CD14-positive monocyte (primary cell): ENCODE data around the gene ARMC8. TPM values are rescaled to one million over a fixed set of nuclear protein-coding genes. Genes with fewer than 3 reads are reported as not detected.
A peak's percentile ranks its signal among the peaks of the same experiment; 100 is the strongest.

Source experiments
- DNase-seq, 3 donors: peaks; one replicate each; pipeline ENCODE4 v3.0.0-alpha.2; 2011 to 2022
- H2AFZ ChIP-seq: 2 replicates; pipeline ENCODE4 v1.6.0; 2012; ENCODE audit warnings: mild to moderate bottlenecking, low read depth, low read length, inconsistent platforms; ENCODE audit not compliant: insufficient read depth, poor library complexity, severe bottlenecking
- H3K27ac ChIP-seq, 2 donors: 1 replicate in 1 of 2; 2 replicates in 1 of 2; pipeline ENCODE4 v1.5.1; 2012 to 2013; ENCODE audit warnings: low read length in 2 of 2, control low read depth in 1 of 2, inconsistent platforms in 1 of 2, low read depth in 1 of 2, mild to moderate bottlenecking in 1 of 2
- H3K27me3 ChIP-seq, 2 donors: one replicate each; pipeline versions ENCODE4 v1.6.0 to v1.6.1; 2011 to 2013; ENCODE audit warnings: low read length in 2 of 2; ENCODE audit not compliant: control insufficient read depth in 2 of 2, insufficient read depth in 2 of 2
- H3K36me3 ChIP-seq, 2 donors: replicated peaks in 1 of 2; 1 replicate in 1 of 2; 2 replicates in 1 of 2; pipeline versions ENCODE4 v1.5.1 to v1.6.1; 2012 to 2013; ENCODE audit warnings: low read length in 2 of 2, control low read depth in 1 of 2, inconsistent platforms in 1 of 2, mild to moderate bottlenecking in 1 of 2; ENCODE audit not compliant: insufficient read depth in 2 of 2, control insufficient read depth in 1 of 2
- H3K4me1 ChIP-seq, 2 donors: 1 replicate in 1 of 2; 2 replicates in 1 of 2; pipeline versions ENCODE4 v1.5.1 to v1.6.1; 2012 to 2013; ENCODE audit warnings: low read length in 2 of 2, control low read depth in 1 of 2, inconsistent platforms in 1 of 2, mild to moderate bottlenecking in 1 of 2, moderate library complexity in 1 of 2; ENCODE audit not compliant: insufficient read depth in 2 of 2, control insufficient read depth in 1 of 2
- H3K4me2 ChIP-seq: replicated peaks from 2 replicates; pipeline ENCODE3; 2012; ENCODE audit warnings: low read length, moderate library complexity, mild to moderate bottlenecking; ENCODE audit not compliant: poor library complexity, severe bottlenecking; ENCODE audit errors: extremely low read depth
- H3K4me3 ChIP-seq, 3 experiments: fragments of 200-600 bp in 1 of 3; sonication (generic) in 1 of 3; replicated peaks in 1 of 3; 1 replicate in 2 of 3; 2 replicates in 1 of 3; pipeline ENCODE4 v1.5.1; 2011 to 2013; ENCODE audit warnings: low read length in 3 of 3, mild to moderate bottlenecking in 3 of 3, control low read depth in 2 of 3, low read depth in 2 of 3, inconsistent platforms in 1 of 3, moderate library complexity in 1 of 3
- H3K79me2 ChIP-seq: 2 replicates; pipeline ENCODE4 v1.6.0; 2012; ENCODE audit warnings: mild to moderate bottlenecking, control low read depth, inconsistent platforms, low read length, moderate library complexity; ENCODE audit not compliant: insufficient read depth
- H3K9ac ChIP-seq: 2 replicates; pipeline ENCODE4 v1.6.0; 2017; ENCODE audit warnings: low read length, mild to moderate bottlenecking; ENCODE audit not compliant: insufficient read depth, poor library complexity, severe bottlenecking
- H3K9me3 ChIP-seq, 2 donors: replicated peaks in 1 of 2; 1 replicate in 1 of 2; 2 replicates in 1 of 2; pipeline versions ENCODE4 v1.5.1 to v1.6.1; 2012 to 2013; ENCODE audit warnings: low read length in 2 of 2, control low read depth in 1 of 2; ENCODE audit not compliant: control insufficient read depth in 1 of 2, insufficient read depth in 1 of 2
- H4K20me1 ChIP-seq: 2 replicates; pipeline ENCODE4 v1.6.0; 2012; ENCODE audit warnings: mild to moderate bottlenecking, low read length, control low read depth, moderate library complexity; ENCODE audit not compliant: insufficient read depth
- H3K27ac Mint-ChIP-seq, 7 donors: one replicate each; pipeline ENCODE4 v1.8.0; 2020; ENCODE audit warnings: mild to moderate bottlenecking in 7 of 7, mixed read lengths in 7 of 7, moderate library complexity in 6 of 7, inconsistent platforms in 2 of 7
- H3K27me3 Mint-ChIP-seq, 3 donors: one replicate each; pipeline ENCODE4 v1.8.0; 2021 to 2022; ENCODE audit warnings: low read depth in 3 of 3, mild to moderate bottlenecking in 3 of 3, mixed read lengths in 3 of 3, moderate library complexity in 3 of 3, inconsistent platforms in 1 of 3
- H3K36me3 Mint-ChIP-seq, 2 donors: one replicate each; pipeline ENCODE4 v1.8.0; 2020; ENCODE audit warnings: mixed read lengths in 2 of 2, inconsistent platforms in 1 of 2, mild to moderate bottlenecking in 1 of 2
- H3K4me1 Mint-ChIP-seq: one replicate; pipeline ENCODE4 v1.8.0; 2020; ENCODE audit warnings: mild to moderate bottlenecking, mixed read lengths
- H3K4me3 Mint-ChIP-seq, 2 donors: one replicate each; pipeline ENCODE4 v1.8.0; 2020; ENCODE audit warnings: mild to moderate bottlenecking in 2 of 2, mixed read lengths in 2 of 2, moderate library complexity in 1 of 2
- H3K9me3 Mint-ChIP-seq, 7 donors: one replicate each; pipeline ENCODE4 v1.8.0; 2020 to 2022; ENCODE audit warnings: mixed read lengths in 7 of 7, mild to moderate bottlenecking in 6 of 7, moderate library complexity in 6 of 7, inconsistent platforms in 2 of 7
- CTCF ChIP-seq: fragments of 200-600 bp; IDR thresholded peaks from one replicate; pipeline ENCODE4 v1.8.0; 2022; ENCODE audit warnings: antibody characterized with exemption, mild to moderate bottlenecking
- WGBS: methylation state at CpG from one replicate; pipeline ENCODE4 v1.1.5; 2013; ENCODE audit warnings: missing lambda C conversion rate; ENCODE audit not compliant: insufficient coverage; 5-methylcytosine and 5-hydroxymethylcytosine counted together
- intact Hi-C, 2 donors: fragments of 100-400 bp; cut with micrococcal nuclease; formaldehyde crosslinking; loops; one replicate each; pipeline versions ENCODE4 v1.15.0 to v1.15.1; 2023
- polyA plus RNA-seq, 3 donors: library from polyadenylated mRNA; depleted of rRNA in 1 of 3; unstranded in 2 of 3; stranded (reverse) in 1 of 3; fragments of 300-500 nt in 2 of 3; fragments of >200 nt in 1 of 3; fragmentation: Illumina TruSeq in 2 of 3; gene quantifications; 1 replicate in 2 of 3; 2 replicates in 1 of 3; pipeline ENCODE4 v1.2.3, GENCODE V29; 2012 to 2021

The ARMC8 gene
- polyA plus RNA-seq, 3 donors: 34.3 to 43.9 (median 42.0) TPM

- peaks cover 39 to 46% of the 10 kb centered on the region in 2 donors for H3K36me3 ChIP-seq
- peaks cover 35% of the 10 kb centered on the region for H3K79me2 ChIP-seq
- H3K4me1 Mint-ChIP-seq: peaks cover 37% of the 10 kb centered on the region
- peak overlapping the region in 1 of 2 donors; percentile 86 for H3K27ac ChIP-seq
- H3K27me3 ChIP-seq: no peaks in the 10 kb centered on the region
- peaks cover 46 to 49% of the 10 kb centered on the region in 2 donors for H3K36me3 Mint-ChIP-seq
- H3K27ac Mint-ChIP-seq: peak overlapping the region; percentile 92 to 97 (median 95)
- H3K27me3 Mint-ChIP-seq: no peaks in the 10 kb centered on the region
- no CpG with 5 or more reads among the region's 2 CpGs for WGBS
- intact Hi-C loops: loop anchor here (5.0 to 10.0 kb wide), 2 partner anchors 36 to 88 kb away; partner anchors contain the start of genes ARMC8 (in 2 of the 2) and A4GNT (in 1 of the 2)
- H3K4me2 ChIP-seq: peak overlapping the region; percentile 67
- no peak for TF ChIP-seq CTCF
- H3K9ac ChIP-seq: no peak overlapping the region
- H3K4me3 ChIP-seq: peak overlapping the region in 1 of 3 experiments; percentile 70
- H3K4me3 Mint-ChIP-seq: peak overlapping the region in 1 of 2 donors; percentile 40
- H3K9me3 Mint-ChIP-seq: no peaks in the 10 kb centered on the region
- no peaks in the 10 kb centered on the region for H4K20me1 ChIP-seq
- no peaks in the 10 kb centered on the region for H3K9me3 ChIP-seq
- peak; percentile 21 to 57 (median 29) for DNase-seq
- H3K4me1 ChIP-seq: peaks cover 28 to 40% of the 10 kb centered on the region in 2 donors
- H2AFZ ChIP-seq: peak overlapping the region; percentile 16
These were observed 35.8 kb downstream of the ARMC8 start for GRCh38 chr3:138222942-138223287.

GRCh38 chr3:138227650-138228049 lies 40.5 kb downstream of the ARMC8 start:
- Mint-ChIP-seq H3K4me3 (no peak overlapping the region), H3K4me1 (peaks cover 10% of the 10 kb centered on the region), H3K36me3 (peaks cover 70 to 86% of the 10 kb centered on the region in 2 donors), H3K9me3 (peaks cover 0 to 2% (median 0%) of the 10 kb centered on the region in 7 donors), H3K27ac (peak overlapping the region in 3 of 7 donors; percentile 10 to 66 (median 14)), H3K27me3 (no peaks in the 10 kb centered on the region)
- no peak overlapping the region for H3K4me3 ChIP-seq
- peaks cover 4% of the 10 kb centered on the region for H3K79me2 ChIP-seq
- no peaks in the 10 kb centered on the region for H4K20me1 ChIP-seq
- H3K36me3 ChIP-seq: peaks cover 80 to 91% of the 10 kb centered on the region in 2 donors
- peaks cover 9 to 10% of the 10 kb centered on the region in 2 donors for H3K4me1 ChIP-seq
- intact Hi-C loops: loop anchor here in 1 of 2 donors (10.0 kb wide), 1 partner anchor 93 kb away; the partner anchor contains the start of gene A4GNT
- no CpG with 5 or more reads among the region's 1 CpG for WGBS
- no peaks in the 10 kb centered on the region for H3K9me3 ChIP-seq
- H3K27ac ChIP-seq: peak overlapping the region in 1 of 2 donors; percentile 33
- no peak for DNase-seq
- H3K27me3 ChIP-seq: no peaks in the 10 kb centered on the region
- no peak overlapping the region for H2AFZ ChIP-seq
- no peak for TF ChIP-seq CTCF
- no peak overlapping the region for H3K9ac ChIP-seq
- H3K4me2 ChIP-seq: no peak overlapping the region
